HT-29 (cell line): ENCODE results near the gene ISL2. TPM values are rescaled to one million over a fixed set of nuclear protein-coding genes. Genes with fewer than 3 reads are reported as not detected.

Source experiments
- DNase-seq: peaks from one replicate; pipeline ENCODE4 v3.0.0-alpha.2; 2015; ENCODE audit warnings: low spot score
- total RNA-seq: library from RNA; depleted of rRNA; stranded (reverse); fragments of >200 nt; shearing (Covaris generic); gene quantifications from 2 replicates; pipeline ENCODE4 v1.2.3, GENCODE V29; 2014

Gene ISL2
- total RNA-seq, 1 experiment from 2014 or later: 3.4 TPM

DNA sequence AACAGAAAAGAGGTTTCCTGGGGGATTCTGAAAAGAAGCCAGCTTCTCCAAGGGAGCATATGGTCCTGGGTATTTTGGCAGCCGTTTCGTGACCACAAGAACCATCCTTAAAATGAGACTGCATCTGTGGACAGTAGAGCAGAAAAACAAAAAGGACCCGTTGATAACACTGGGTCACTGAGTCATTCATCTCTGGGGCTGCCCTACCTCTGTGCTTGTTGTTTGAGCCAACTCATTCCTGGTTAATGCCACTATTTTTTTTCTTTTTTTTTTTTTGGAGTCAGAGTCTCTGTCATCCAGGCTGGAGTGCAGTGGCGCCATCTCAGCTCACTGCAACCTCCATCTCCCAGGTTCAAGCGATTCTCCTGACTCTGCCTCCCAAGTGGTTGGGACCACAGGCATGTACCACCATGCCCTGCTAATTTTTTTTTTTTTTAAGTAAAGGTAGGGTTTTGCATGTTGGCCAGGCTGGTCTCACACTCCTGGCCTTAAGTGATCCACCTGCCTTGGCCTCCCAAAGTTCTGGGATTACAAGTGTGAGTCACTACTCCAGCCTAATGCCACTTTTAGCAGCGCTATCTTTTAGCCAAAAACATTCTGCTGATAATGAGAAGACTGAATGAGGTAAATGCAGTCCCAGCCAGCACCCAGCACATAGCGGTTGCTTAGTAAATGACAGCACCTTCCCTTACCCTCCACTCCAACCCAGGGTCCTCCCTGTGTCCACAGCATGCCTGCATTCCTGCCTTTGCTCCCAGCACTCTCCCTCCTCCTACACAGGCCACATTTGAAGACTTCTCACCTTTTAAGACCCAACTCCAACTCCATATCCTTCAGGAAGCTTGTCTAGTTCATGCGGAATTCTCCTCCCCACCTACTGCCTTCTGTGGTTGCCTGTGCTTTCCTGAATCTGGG is 9.1 kb upstream of the ISL2 start:
- DNase-seq: no peak

DNA sequence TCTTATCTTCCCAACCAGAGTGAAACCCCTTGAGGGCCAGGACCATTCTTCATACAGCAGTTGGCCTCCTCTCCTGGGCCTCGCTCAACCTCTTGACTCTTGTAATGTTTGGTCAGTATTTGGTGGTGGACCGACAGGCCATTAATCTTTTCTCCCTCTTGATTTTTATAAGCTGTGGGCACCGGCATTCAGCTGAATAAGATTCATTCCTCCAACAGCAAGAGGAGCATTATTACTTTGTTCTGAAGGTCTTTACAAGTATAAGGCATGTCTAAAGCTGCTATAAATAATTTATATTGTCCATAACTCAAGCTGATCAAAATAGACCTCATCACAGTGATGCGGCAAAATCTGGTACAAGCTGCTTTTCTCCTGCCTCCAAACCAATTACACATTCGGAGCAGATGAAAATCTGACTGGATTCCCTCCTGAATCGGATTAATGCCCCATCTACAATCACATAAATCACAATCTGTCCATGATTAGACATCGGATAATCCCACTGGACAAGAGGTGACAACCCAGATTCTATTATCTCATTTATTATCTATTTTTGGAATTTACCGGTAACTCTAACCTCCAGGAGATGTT is 8.4 kb upstream of the ISL2 start:
- no peak for DNase-seq

GRCh38 chr15:76328958-76329357 is 7.6 kb upstream of the ISL2 start:
- no peak for DNase-seq

DNA sequence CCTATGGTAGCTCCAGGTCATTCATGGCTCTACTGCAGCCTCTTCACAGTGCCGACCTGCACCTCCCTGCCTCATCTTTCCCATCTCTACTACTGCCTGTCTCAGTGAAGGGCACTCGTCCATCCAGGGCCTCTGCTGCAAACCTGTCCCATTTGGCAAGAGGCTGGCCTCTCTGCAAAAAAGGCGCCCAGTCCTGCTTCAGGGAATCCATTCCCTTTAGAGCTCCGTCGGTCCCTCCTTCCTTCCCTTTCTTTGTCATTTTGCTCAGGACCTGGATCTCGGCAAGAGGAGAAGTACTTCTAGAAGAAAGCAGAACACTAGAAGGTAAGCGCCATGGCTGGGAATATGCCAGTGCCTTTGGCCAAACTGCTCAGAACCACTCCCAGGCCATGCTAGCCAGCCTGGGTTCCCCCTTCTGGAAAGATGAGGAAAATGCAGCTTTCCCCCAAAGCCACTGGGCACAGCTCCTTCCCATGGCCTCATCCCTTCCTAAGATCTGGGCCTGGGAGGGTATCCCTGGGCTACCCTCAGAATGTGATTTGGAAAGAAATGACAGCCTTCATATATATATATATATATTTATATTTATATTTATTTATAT is 6.4 kb upstream of the ISL2 start:
- DNase-seq: peak; percentile 88

DNA sequence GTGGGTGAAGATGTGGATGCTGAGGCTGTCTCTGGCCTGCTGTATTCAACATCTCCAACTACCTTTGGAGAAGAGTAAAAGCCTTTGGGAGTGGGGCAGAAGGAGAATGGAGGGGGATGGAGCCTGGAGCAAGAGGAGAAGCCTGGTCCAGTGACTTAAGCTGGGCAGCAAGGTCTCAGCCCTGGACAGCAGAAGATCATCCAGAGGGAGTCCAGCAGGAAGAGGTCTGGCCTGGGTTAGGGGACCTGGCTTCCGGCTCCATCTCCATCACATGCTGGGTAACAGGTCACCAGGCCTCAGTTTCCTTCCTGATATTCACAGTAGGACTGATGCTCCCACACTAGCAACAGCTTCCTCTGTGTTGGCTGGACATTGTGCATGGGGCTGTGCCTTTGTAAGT is 3.8 kb upstream of the ISL2 start:
- DNase-seq: no peak

- no peak for DNase-seq
Measured at GRCh38 chr15:76333309-76333708, 3.3 kb upstream of the ISL2 start.

- DNase-seq: peak; percentile 82
Measured at GRCh38 chr15:76333720-76334437, 2.7 kb upstream of the ISL2 start.

GRCh38 chr15:76334438-76335306 is 1.9 kb upstream of the ISL2 start:
- no peak for DNase-seq

- no peak for DNase-seq
Measured at GRCh38 chr15:76335307-76336253, 993 bp upstream of the ISL2 start.

DNA sequence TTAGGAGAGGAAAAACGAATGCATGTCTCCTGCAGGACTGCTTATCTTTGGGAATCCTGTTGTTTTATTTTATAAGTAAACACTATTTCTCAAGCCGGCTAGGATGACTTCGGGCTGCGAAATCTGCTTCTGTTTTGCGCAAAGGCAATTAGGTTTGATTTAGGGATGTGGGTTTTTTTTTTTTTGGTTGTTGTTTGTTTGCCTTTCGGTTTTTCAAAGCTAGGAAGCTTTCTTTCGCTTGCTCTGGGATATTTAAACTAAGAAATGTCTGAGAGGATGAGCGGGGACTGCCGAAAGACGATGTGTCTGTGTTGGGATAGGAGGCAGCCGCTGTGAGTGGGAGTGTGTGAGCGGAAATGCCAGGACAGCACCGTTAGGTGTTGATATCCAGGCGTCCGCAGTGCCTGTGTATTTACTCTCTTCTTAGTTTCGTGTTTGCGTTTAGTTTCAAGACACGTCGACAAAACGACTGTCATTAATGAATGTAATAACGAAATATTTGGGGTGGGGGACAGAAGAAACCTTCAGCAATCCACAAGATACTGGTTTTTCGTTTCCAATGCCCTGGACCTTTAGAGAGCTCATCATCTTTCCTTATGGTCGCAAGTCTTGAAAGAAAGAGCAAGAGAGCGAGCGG is 604 bp downstream of the ISL2 start:
- no peak for DNase-seq

GRCh38 chr15:76337696-76338485 is 1.3 kb downstream of the ISL2 start:
- DNase-seq: no peak

DNA sequence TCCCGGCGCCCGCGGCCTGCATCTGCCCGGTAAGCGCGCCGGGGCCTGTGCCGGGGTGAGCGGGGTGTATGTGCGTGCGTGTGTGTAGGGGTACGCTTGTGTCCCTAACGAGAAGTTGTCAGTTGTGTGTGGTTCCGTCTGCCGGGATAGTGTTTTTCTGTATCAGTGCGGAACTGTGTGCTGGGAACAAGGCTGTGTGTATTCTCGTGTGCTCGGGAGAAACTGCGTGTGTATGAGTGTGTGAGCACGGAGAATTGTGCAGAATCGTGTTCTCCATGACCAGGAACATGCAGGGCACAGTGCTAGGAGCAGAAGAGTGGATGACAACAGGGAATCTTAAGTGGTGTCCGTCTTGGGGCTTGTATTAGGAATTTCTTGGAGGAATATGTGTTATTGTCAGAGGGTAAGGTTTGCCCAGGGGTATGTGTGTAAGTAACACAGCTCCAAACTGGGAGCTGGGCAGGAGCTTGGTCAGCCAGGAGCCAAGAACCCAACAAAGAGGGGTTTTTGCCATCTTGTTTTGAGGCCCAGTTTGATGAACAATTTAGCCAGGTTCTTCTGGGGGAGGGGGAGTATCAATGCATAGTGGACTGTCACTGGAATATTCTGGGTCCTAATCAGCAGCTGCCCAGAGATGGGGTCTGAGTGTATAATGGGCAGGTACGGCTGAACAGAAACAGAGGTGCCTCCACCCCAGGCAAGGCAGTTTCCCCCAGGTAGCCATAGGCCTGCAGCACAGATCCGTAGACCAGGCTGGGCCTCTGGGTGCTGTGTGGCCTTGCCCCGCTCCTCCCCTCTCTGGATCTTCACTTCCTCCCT is 2.1 kb downstream of the ISL2 start:
- DNase-seq: no peak

- DNase-seq: no peak
Measured at GRCh38 chr15:76339305-76340197, 3.0 kb downstream of the ISL2 start.

GRCh38 chr15:76340198-76340802 is 3.7 kb downstream of the ISL2 start:
- DNase-seq: peak; percentile 45

DNA sequence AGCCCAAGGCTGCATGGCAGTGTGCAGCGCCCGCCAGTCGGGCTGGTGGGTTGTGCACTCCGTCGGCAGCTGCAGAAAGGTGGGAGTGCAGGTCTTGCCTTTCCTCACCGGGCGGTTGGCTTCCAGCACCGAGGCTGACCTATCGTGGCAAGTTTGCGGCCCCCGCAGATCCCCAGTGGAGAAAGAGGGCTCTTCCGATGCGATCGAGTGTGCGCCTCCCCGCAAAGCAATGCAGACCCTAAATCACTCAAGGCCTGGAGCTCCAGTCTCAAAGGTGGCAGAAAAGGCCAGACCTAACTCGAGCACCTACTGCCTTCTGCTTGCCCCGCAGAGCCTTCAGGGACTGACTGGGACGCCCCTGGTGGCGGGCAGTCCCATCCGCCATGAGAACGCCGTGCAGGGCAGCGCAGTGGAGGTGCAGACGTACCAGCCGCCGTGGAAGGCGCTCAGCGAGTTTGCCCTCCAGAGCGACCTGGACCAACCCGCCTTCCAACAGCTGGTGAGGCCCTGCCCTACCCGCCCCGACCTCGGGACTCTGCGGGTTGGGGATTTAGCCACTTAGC is 4.3 kb downstream of the ISL2 start:
- peak; percentile 85 for DNase-seq
